Measurements from ENCODE around the gene HNRNPC.

GRCh38 chr14:21184254-21184653, 85.0 kb downstream of the HNRNPC start:
- TF ChIP-seq CTCF (IDR thresholded peaks at IDR 0.05) (no peak), EP300 (IDR thresholded peaks at IDR 0.05) (no peak), POLR2AphosphoS5 (IDR thresholded peaks at IDR 0.05) (no peak)

Data from esophagus muscularis mucosa (tissue), 4 donors.